ENCODE measurements around the gene IL17RE. TPM values are rescaled to one million over a fixed set of nuclear protein-coding genes. Genes with fewer than 3 reads are reported as not detected.
"Not testable (repeated sequence)": the region's sequence is repeated elsewhere in the genome, so short reads cannot be mapped to it uniquely, and the experiment has no call there.

IL17RE gene
- total RNA-seq, 4 donors from 2014 or later: 11.6 to 160 (median 109) TPM

- TF ChIP-seq POLR2A (IDR thresholded peaks at IDR 0.05): no peak
- TF ChIP-seq, protein P1, sequence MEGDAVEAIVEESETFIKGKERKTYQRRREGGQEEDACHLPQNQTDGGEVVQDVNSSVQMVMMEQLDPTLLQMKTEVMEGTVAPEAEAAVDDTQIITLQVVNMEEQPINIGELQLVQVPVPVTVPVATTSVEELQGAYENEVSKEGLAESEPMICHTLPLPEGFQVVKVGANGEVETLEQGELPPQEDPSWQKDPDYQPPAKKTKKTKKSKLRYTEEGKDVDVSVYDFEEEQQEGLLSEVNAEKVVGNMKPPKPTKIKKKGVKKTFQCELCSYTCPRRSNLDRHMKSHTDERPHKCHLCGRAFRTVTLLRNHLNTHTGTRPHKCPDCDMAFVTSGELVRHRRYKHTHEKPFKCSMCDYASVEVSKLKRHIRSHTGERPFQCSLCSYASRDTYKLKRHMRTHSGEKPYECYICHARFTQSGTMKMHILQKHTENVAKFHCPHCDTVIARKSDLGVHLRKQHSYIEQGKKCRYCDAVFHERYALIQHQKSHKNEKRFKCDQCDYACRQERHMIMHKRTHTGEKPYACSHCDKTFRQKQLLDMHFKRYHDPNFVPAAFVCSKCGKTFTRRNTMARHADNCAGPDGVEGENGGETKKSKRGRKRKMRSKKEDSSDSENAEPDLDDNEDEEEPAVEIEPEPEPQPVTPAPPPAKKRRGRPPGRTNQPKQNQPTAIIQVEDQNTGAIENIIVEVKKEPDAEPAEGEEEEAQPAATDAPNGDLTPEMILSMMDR (IDR thresholded peaks at IDR 0.05): no peak
- Histone ChIP-seq H3K36me3 (peaks cover 0 to 13% (median 0%) of the 10 kb centered on the region in 3 donors), H3K4me3 (peak overlapping the region; percentile 75 to 94 (median 87)), H3K4me1 (peaks cover 0 to 24% (median 0%) of the 10 kb centered on the region in 4 donors), H3K27me3 (no peaks in the 10 kb centered on the region), H3K27ac (peak overlapping the region; percentile 93 to 99 (median 95)), H3K9me3 (no peaks in the 10 kb centered on the region)
- no peak for DNase-seq
Measured at GRCh38 chr3:9891072-9891622, 11.5 kb upstream of the IL17RE start.

GRCh38 chr3:9893739-9894138, 8.9 kb upstream of the IL17RE start:
- Histone ChIP-seq H3K4me3 (no peak overlapping the region), H3K4me1 (peaks cover 0 to 40% (median 0%) of the 10 kb centered on the region in 4 donors), H3K9me3 (no peaks in the 10 kb centered on the region), H3K36me3 (peaks cover 0 to 13% (median 0%) of the 10 kb centered on the region in 3 donors), H3K27me3 (no peaks in the 10 kb centered on the region), H3K27ac (peak overlapping the region in 2 of 4 donors; percentile 16 to 60)
- DNase-seq: no peak
- TF ChIP-seq, protein P1 (IDR thresholded peaks at IDR 0.05): no peak
- no peak for TF ChIP-seq POLR2A (IDR thresholded peaks at IDR 0.05)

DNA sequence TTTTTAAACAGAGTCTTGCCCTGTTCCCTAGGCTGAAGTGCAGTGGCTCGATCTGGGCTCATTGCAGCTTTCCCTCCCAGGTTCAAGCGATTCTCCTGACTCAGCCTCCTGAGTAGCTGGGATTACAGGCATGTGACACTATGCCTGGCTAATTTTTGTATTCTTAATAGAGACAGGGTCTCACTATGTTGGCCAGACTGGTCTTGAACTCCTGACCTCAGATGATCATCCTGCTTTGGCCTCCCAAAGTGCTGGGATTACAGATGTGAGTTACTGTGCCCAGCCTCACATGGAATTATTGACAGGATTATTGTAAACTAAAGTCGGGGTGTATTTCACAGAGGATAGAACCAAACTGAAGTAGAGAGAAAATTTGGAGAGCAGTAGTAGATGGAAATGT, 6.9 kb upstream of the IL17RE start:
- not testable (repeated sequence) for H3K27me3 ChIP-seq, DNase-seq, H3K4me3 ChIP-seq, H3K9me3 ChIP-seq
- H3K4me1 ChIP-seq: peaks cover 0 to 43% (median 0%) of the 10 kb centered on the region in 4 donors
- peaks cover 0 to 13% (median 0%) of the 10 kb centered on the region in 3 donors for H3K36me3 ChIP-seq
- H3K27ac ChIP-seq: peak overlapping the region in 1 of 4 donors; percentile 94

GRCh38 chr3:9896755-9897407, 5.8 kb upstream of the IL17RE start:
- H3K27me3 ChIP-seq, H3K4me3 ChIP-seq, H3K9me3 ChIP-seq, DNase-seq: not testable (repeated sequence)
- peak overlapping the region in 3 of 4 donors; percentile 38 to 94 (median 90) for H3K27ac ChIP-seq
- H3K36me3 ChIP-seq: peaks cover 0 to 13% (median 0%) of the 10 kb centered on the region in 3 donors
- peaks cover 0 to 40% (median 1%) of the 10 kb centered on the region in 4 donors for H3K4me1 ChIP-seq
- peak in 1 of 2 donors; percentile 14 for TF ChIP-seq POLR2A (IDR thresholded peaks at IDR 0.05)

DNA sequence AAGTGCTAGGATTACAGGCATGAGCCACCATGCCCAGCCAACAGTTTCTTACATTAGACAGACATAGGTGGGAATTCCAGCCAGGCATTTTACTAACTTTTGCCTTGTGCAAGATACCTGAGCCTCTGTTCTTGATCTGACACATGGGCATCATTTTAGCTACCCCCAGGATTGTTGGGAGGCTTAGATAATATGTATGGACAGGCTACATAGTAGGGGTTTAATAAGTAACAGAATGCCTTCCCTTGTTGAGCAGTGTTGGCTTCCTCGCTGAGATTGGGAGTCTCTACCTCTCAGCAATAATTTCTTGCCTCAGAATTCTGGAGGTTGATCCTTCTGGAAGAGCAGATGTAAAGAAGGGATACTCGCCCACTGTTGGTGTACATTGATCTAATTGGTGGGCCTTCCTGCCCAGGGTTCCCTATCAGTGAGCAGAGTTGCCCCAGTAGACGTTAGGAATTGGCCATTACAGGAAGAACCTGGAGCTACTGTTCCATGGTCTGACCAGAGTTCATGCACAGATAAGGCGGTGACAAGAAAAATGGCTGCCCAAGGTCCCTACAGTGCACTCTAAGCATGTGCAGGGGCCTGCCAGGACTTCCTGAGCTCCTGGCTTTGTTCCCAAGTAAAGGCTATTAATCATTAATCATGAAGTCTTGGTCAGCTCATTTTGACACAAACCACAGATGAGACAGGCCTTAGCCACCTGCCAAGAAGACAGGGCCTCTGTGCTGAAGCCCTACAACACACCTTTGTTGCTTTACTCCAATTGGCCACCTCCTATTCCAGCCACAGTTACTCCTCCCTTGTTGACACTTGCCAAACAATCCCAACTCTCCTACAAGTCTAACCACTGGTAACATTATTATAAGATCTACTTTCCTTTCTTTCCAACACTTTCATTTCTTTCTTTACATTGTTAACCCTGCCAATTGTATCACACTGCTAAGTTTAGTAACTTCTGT, 5.0 kb upstream of the IL17RE start:
- Histone ChIP-seq H3K4me1 (peaks cover 0 to 45% (median 4%) of the 10 kb centered on the region in 4 donors), H3K36me3 (peaks cover 0 to 9% (median 0%) of the 10 kb centered on the region in 3 donors), H3K27ac (peak overlapping the region in 3 of 4 donors; percentile 74 to 94 (median 90)), H3K27me3 (no peaks in the 10 kb centered on the region), H3K9me3 (no peaks in the 10 kb centered on the region), H3K4me3 (no peak overlapping the region)
- peak in 2 of 3 donors; percentile 66 to 83 for DNase-seq
- peak in 1 of 2 donors; percentile 61 for TF ChIP-seq POLR2A (IDR thresholded peaks at IDR 0.05)
- TF ChIP-seq, protein P1 (IDR thresholded peaks at IDR 0.05): no peak

GRCh38 chr3:9898467-9899241, 4.0 kb upstream of the IL17RE start:
- H3K27ac ChIP-seq: peak overlapping the region in 3 of 4 donors; percentile 74 to 94 (median 90)
- TF ChIP-seq, protein P1 (IDR thresholded peaks at IDR 0.05): peak in 1 of 6 experiments; percentile 5
- peak in 1 of 2 donors; percentile 40 for TF ChIP-seq POLR2A (IDR thresholded peaks at IDR 0.05)
- peaks cover 0 to 38% (median 4%) of the 10 kb centered on the region in 4 donors for H3K4me1 ChIP-seq
- peak in 2 of 3 donors; percentile 65 to 69 for DNase-seq
- no peaks in the 10 kb centered on the region for H3K36me3 ChIP-seq
- H3K27me3 ChIP-seq: no peaks in the 10 kb centered on the region
- no peak overlapping the region for H3K4me3 ChIP-seq
- no peaks in the 10 kb centered on the region for H3K9me3 ChIP-seq
